Cardiac fibroblast (primary cell): ENCODE results near the gene CHD2.

Experiments
- DNase-seq, 2 donors: peaks; one replicate each; pipeline versions ENCODE4 v3.0.0 to v3.0.0-alpha.2; 2010; ENCODE audit warnings: low read depth in 2 of 2
- H3K4me3 ChIP-seq, 2 donors: replicated peaks in 1 of 2; 1 replicate in 1 of 2; 2 replicates in 1 of 2; pipeline ENCODE4 v1.5.1; 2011; ENCODE audit warnings: low read depth in 2 of 2, low read length in 2 of 2, mild to moderate bottlenecking in 2 of 2, moderate library complexity in 1 of 2
- CTCF ChIP-seq: IDR thresholded peaks from one replicate; pipeline ENCODE4 v1.5.1; 2011; ENCODE audit warnings: low read depth, mild to moderate bottlenecking, low read length, inconsistent platforms

CHD2 gene

GRCh38 chr15:92968926-92969651, 69.0 kb downstream of the CHD2 start:
- peak; percentile 23 for TF ChIP-seq CTCF
- no peak overlapping the region for H3K4me3 ChIP-seq
- DNase-seq: peak in 1 of 2 donors; percentile 24

- no peak overlapping the region for H3K4me3 ChIP-seq
- no peak for TF ChIP-seq CTCF
- peak in 1 of 2 donors; percentile 27 for DNase-seq
Measured at GRCh38 chr15:92970656-92971055, 70.5 kb downstream of the CHD2 start.

- TF ChIP-seq CTCF: no peak
- no peak overlapping the region for H3K4me3 ChIP-seq
- DNase-seq: no peak
Measured at GRCh38 chr15:92971081-92971480, 71.0 kb downstream of the CHD2 start.

GRCh38 chr15:92971713-92972112, 71.6 kb downstream of the CHD2 start:
- DNase-seq: no peak
- no peak overlapping the region for H3K4me3 ChIP-seq
- no peak for TF ChIP-seq CTCF

- DNase-seq: no peak
- TF ChIP-seq CTCF: no peak
- no peak overlapping the region for H3K4me3 ChIP-seq
Measured at GRCh38 chr15:92974183-92974915, 74.2 kb downstream of the CHD2 start.

GRCh38 chr15:92979011-92979701, 79.0 kb downstream of the CHD2 start:
- peak; percentile 25 to 54 for DNase-seq
- TF ChIP-seq CTCF: no peak
- no peak overlapping the region for H3K4me3 ChIP-seq
